Suprapubic skin (tissue), 4 donors: Measurements from ENCODE around the gene MUC6.

Experiments used
- EP300 ChIP-seq: sonication (generic); formaldehyde crosslinking; IDR thresholded peaks from one replicate; pipeline ENCODE4 v1.6.1; 2017; ENCODE audit warnings: antibody characterized with exemption
- POLR2A ChIP-seq, 2 donors: fragments of 450-650 bp; IDR thresholded peaks; one replicate each; pipeline ENCODE4 v1.6.1; 2017; ENCODE audit warnings: antibody characterized with exemption in 2 of 2, mild to moderate bottlenecking in 2 of 2, moderate library complexity in 2 of 2
- POLR2AphosphoS5 ChIP-seq, 3 donors: sonication (generic); formaldehyde crosslinking; IDR thresholded peaks; one replicate each; pipeline ENCODE4 v1.6.1; 2017; ENCODE audit warnings: antibody characterized with exemption in 3 of 3
- TF ChIP-seq, protein P1 (sequence below), 2 donors: fragments of 200-600 bp in 1 of 2; fragments of 450-650 bp in 1 of 2; sonication (generic) in 1 of 2; IDR thresholded peaks; one replicate each; pipeline ENCODE4 v1.5.1; 2016 to 2019; ENCODE audit warnings: antibody characterized with exemption in 2 of 2, mild to moderate bottlenecking in 1 of 2, moderate library complexity in 1 of 2

DNA sequence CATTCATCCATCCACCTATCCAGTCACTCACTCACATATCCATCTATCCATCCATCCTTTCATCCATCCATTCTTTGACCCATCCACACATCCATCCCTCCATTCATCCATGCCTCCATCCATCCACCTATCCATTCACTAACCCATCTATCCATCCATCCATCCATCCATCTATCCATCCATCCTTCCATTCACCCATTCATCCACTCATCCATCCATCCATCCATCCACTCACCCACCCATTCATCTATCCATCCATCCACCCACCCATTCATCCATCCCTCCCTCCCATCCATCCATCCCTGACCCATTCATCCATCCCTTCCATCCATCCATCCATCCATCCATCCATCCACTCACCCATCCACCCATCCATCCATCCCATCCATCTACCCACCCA lies 33.2 kb upstream of the MUC6 start:
- TF ChIP-seq, protein P1, sequence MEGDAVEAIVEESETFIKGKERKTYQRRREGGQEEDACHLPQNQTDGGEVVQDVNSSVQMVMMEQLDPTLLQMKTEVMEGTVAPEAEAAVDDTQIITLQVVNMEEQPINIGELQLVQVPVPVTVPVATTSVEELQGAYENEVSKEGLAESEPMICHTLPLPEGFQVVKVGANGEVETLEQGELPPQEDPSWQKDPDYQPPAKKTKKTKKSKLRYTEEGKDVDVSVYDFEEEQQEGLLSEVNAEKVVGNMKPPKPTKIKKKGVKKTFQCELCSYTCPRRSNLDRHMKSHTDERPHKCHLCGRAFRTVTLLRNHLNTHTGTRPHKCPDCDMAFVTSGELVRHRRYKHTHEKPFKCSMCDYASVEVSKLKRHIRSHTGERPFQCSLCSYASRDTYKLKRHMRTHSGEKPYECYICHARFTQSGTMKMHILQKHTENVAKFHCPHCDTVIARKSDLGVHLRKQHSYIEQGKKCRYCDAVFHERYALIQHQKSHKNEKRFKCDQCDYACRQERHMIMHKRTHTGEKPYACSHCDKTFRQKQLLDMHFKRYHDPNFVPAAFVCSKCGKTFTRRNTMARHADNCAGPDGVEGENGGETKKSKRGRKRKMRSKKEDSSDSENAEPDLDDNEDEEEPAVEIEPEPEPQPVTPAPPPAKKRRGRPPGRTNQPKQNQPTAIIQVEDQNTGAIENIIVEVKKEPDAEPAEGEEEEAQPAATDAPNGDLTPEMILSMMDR (IDR thresholded peaks at IDR 0.05): no peak
- TF ChIP-seq POLR2A (IDR thresholded peaks at IDR 0.05) (no peak), POLR2AphosphoS5 (IDR thresholded peaks at IDR 0.05) (no peak), EP300 (no peak)
